Measurements from ENCODE around the gene CREB1. TPM values are rescaled to one million over a fixed set of nuclear protein-coding genes. Genes with fewer than 3 reads are reported as not detected.

The CREB1 gene
- total and polyA plus RNA-seq, 2 donors (not counting 3 experiments of a cell fraction or from before 2014, with no cell fraction given) = 31.0 to 71.1 TPM

- FAIRE-seq = no peak
Observed at GRCh38 chr2:207617011-207617671, 87.4 kb downstream of the CREB1 start.

More at GRCh38 chr2:207617011-207617671, 87.4 kb downstream of the CREB1 start:
- H3K79me2 ChIP-seq (ENCODE audit: control insufficient read depth, insufficient read depth, low read length) = no peaks in the 10 kb centered on the region
- no peaks in the 10 kb centered on the region for H4K20me1 ChIP-seq (replicated peaks; ENCODE audit: control insufficient read depth, extremely low read depth, insufficient read depth, low read length)
- intact Hi-C loops (cut with micrococcal nuclease) (loop anchor here (1.0 kb wide), 2 partner anchors 67 to 88 kb away; partner anchors contain the start of gene CREB1), dilution Hi-C loops (cut with MboI; ENCODE audit: extremely low pct_ligation_motif_present, low sequenced_read_pairs) (no loop called here)
- peak overlapping the region; percentile 52 for H3K9ac ChIP-seq (replicated peaks; ENCODE audit: extremely low read depth, insufficient read depth, low read length)
- peak overlapping the region in 1 of 3 experiments; percentile 2 for H3K4me3 ChIP-seq (replicated peaks in 1 of 3; ENCODE audit: insufficient read depth in 1 of 3, low read depth in 1 of 3, low read length in 3 of 3)
- H3K27me3 ChIP-seq (ENCODE audit: control insufficient read depth in 2 of 2, insufficient read depth in 2 of 2, low read length in 2 of 2) = no peaks in the 10 kb centered on the region
- peaks cover 18% of the 10 kb centered on the region for H3K4me1 ChIP-seq (ENCODE audit: control insufficient read depth, extremely low read depth, insufficient read depth, low read length)
- TF ChIP-seq POLR2A (IDR thresholded peaks at IDR 0.05; ENCODE audit: low read depth, low read length) = no peak
- no peak for TF ChIP-seq EZH2 (IDR thresholded peaks at IDR 0.05; ENCODE audit: borderline replicate concordance, low read depth, low read length, severe bottlenecking)
- no peak for TF ChIP-seq CTCF (IDR thresholded peaks at IDR 0.05; ENCODE audit: extremely low read depth in 1 of 2, insufficient read depth in 1 of 2, low read depth in 1 of 2, low read length in 2 of 2)
- TF ChIP-seq FOS (IDR thresholded peaks at IDR 0.05; ENCODE audit: borderline replicate concordance, insufficient read depth, low read length) = peak; percentile 70
- peak; percentile 59 for TF ChIP-seq POLR2AphosphoS5 (IDR thresholded peaks at IDR 0.05; ENCODE audit: insufficient read depth, low read depth, low read length)
- TF ChIP-seq JUN (IDR thresholded peaks at IDR 0.05; ENCODE audit: borderline replicate concordance, insufficient read depth, insufficient read length, low read depth) = peak; percentile 64
- TF ChIP-seq MYC (IDR thresholded peaks at IDR 0.05; ENCODE audit: low read depth, low read length) = no peak
- no peak for TF ChIP-seq MAX (IDR thresholded peaks at IDR 0.05; ENCODE audit: insufficient read depth, insufficient read length)
- TF ChIP-seq GATA2 (IDR thresholded peaks at IDR 0.05; ENCODE audit: insufficient read depth, insufficient read length, low read depth, low read length) = peak; percentile 30
- CTCF ChIA-PET = interaction anchor here (0.8 to 1.8 kb wide), 6 partner anchors 9 to 86 kb away, joined by 3 to 11 read pairs (median 4); partner anchors contain the start of gene METTL21A
- H3K36me3 ChIP-seq (ENCODE audit: control insufficient read depth in 2 of 2, extremely low read depth in 1 of 2, insufficient read depth in 2 of 2, low read length in 2 of 2) = no peaks in the 10 kb centered on the region
- DNase-seq (ENCODE audit: low read depth, low spot score) = peak; percentile 92
- BruUV-seq (replicated peaks) = no TSS peak
- POLR2A ChIA-PET = no interaction called here
- H3K4me2 ChIP-seq (ENCODE audit: insufficient read depth, low read length) = peak overlapping the region; percentile 53
- H3K9me1 ChIP-seq (replicated peaks; ENCODE audit: control insufficient read depth, extremely low read depth, insufficient read depth, low read length) = no peaks in the 10 kb centered on the region
- H3K9me3 ChIP-seq (replicated peaks; ENCODE audit: control insufficient read depth, insufficient read depth, low read length) = no peaks in the 10 kb centered on the region
- peak overlapping the region; percentile 73 for H3K27ac ChIP-seq (ENCODE audit: insufficient read depth, low read depth, low read length)
- H2AFZ ChIP-seq (ENCODE audit: low read depth, low read length) = no peak overlapping the region
